A673 (cell line): Measurements from ENCODE around the gene NPBWR2.

Source experiments
- CTCF ChIP-seq: fragments of 300-800, 200-600 bp; sonication (generic); conservative IDR thresholded peaks from 2 replicates; pipeline ENCODE4 v1.5.1; 2017; ENCODE audit warnings: low read depth, mild to moderate bottlenecking, antibody characterized with exemption, low read length, moderate library complexity, mixed read lengths
- EZH2 ChIP-seq: fragments of 200-600 bp; sonication (generic); IDR thresholded peaks from 2 replicates; pipeline ENCODE4 v1.6.1; 2017; ENCODE audit warnings: borderline replicate concordance, low read depth, mild to moderate bottlenecking, mixed read lengths, antibody characterized with exemption, low read length; ENCODE audit not compliant: poor library complexity, severe bottlenecking

DNA sequence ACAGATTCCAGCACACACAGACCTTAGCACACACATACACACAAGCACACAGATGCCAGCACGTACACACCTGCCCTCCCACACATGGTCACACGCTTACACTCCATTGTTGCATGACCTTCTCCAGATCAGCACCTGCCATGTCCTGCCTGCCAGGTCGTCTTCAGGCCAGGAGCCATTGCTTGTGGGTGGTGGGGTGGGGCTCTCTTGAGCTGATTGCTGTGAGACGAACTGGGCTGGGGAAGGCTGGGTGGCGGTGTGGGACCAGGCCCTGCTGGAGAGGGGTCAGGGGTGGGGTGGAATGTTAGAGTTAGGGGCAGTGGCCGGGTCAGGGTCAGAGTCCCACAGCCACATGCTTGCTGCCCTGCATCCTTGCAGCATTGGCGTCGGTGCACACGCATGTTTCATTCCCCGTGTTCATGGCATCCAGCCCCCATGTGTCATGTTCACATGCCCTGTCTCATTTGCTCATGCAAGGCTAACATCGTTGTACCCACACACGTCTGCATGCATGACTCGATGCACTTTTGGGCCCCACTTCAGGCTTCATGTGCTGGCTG is 6.5 kb upstream of the NPBWR2 start:
- no peak for TF ChIP-seq CTCF
- TF ChIP-seq EZH2: no peak
